Neural cell (in vitro differentiated cells): ENCODE measurements around the gene IL36G. TPM values are rescaled to one million over a fixed set of nuclear protein-coding genes. Genes with fewer than 3 reads are reported as not detected.

Source experiments
- H2AFZ ChIP-seq: fragments of 200-600, 300-800 bp; sonication (generic), shearing (Covaris generic); 2 replicates; pipeline ENCODE4 v1.6.0; 2014; ENCODE audit warnings: low read depth, mild to moderate bottlenecking, antibody characterized with exemption, low read length, moderate library complexity
- H3F3A ChIP-seq: fragments of 200-600 bp; shearing (Covaris generic); 2 replicates; pipeline ENCODE4 v1.6.1; 2016; ENCODE audit warnings: mild to moderate bottlenecking, moderate library complexity, mixed read lengths, antibody characterized with exemption, low read length; ENCODE audit not compliant: insufficient read depth, poor library complexity, severe bottlenecking
- H3K27ac ChIP-seq: fragments of 200-600, 300-800 bp; sonication (generic), shearing (Covaris generic); 2 replicates; pipeline ENCODE4 v1.5.1; 2014; ENCODE audit warnings: mild to moderate bottlenecking, low read length, moderate library complexity
- H3K27me3 ChIP-seq: fragments of 300-800, 200-600 bp; sonication (generic), shearing (Covaris generic); 2 replicates; pipeline ENCODE4 v1.6.0; 2014; ENCODE audit warnings: mild to moderate bottlenecking, low read depth, low read length, moderate library complexity; ENCODE audit not compliant: insufficient read depth
- H3K36me3 ChIP-seq: fragments of 300-800, 200-600 bp; sonication (generic), shearing (Covaris generic); 2 replicates; pipeline ENCODE4 v1.5.1; 2014; ENCODE audit warnings: mild to moderate bottlenecking, antibody characterized with exemption, low read length, moderate library complexity; ENCODE audit not compliant: insufficient read depth
- H3K4me2 ChIP-seq: fragments of 300-800, 200-600 bp; sonication (generic), shearing (Covaris generic); 2 replicates; pipeline ENCODE4 v1.6.0; 2014; ENCODE audit warnings: mild to moderate bottlenecking, low read length
- H3K4me3 ChIP-seq: fragments of 300-800, 200-600 bp; sonication (generic), shearing (Covaris generic); 2 replicates; pipeline ENCODE4 v1.5.1; 2014; ENCODE audit warnings: mild to moderate bottlenecking, low read length, moderate library complexity
- H3K79me2 ChIP-seq: fragments of 200-600 bp; shearing (Covaris generic); replicated peaks from 2 replicates; pipeline ENCODE4 v1.6.0; 2014; ENCODE audit warnings: mild to moderate bottlenecking, low read length, moderate library complexity; ENCODE audit not compliant: insufficient read depth
- H3K9ac ChIP-seq: fragments of 300-800, 200-600 bp; sonication (generic), shearing (Covaris generic); 2 replicates; pipeline ENCODE4 v1.6.1; 2016; ENCODE audit warnings: mild to moderate bottlenecking, low read length, mixed read lengths
- H3K9me2 ChIP-seq: fragments of 200-600 bp; shearing (Covaris generic); 2 replicates; pipeline ENCODE4 v1.6.1; 2016; ENCODE audit warnings: mild to moderate bottlenecking, low read length, mixed read lengths; ENCODE audit not compliant: insufficient read depth
- H3K9me3 ChIP-seq: fragments of 200-600, 300-800 bp; sonication (generic), shearing (Covaris generic); 2 replicates; pipeline ENCODE4 v1.6.1; 2016; ENCODE audit warnings: mild to moderate bottlenecking, mixed run types, low read length, moderate library complexity, mixed read lengths
- H4K20me1 ChIP-seq: fragments of 200-600 bp; shearing (Covaris generic); 2 replicates; pipeline ENCODE4 v1.6.1; 2016; ENCODE audit warnings: mild to moderate bottlenecking, mixed run types; ENCODE audit not compliant: insufficient read depth
- CTCF ChIP-seq: fragments of 450-650 bp; IDR thresholded peaks from 2 replicates; pipeline ENCODE4 v1.5.1; 2014; ENCODE audit warnings: antibody characterized with exemption, mild to moderate bottlenecking, moderate library complexity; ENCODE audit not compliant: poor library complexity, severe bottlenecking
- EP300 ChIP-seq: fragments of 450-650 bp; conservative IDR thresholded peaks from 2 replicates; pipeline ENCODE4 v1.6.1; 2014; ENCODE audit warnings: antibody characterized with exemption, mild to moderate bottlenecking, moderate library complexity; ENCODE audit not compliant: poor library complexity, severe bottlenecking
- EZH2 ChIP-seq: fragments of 200-600, 300-800 bp; shearing (Covaris generic), sonication (generic); IDR thresholded peaks from 2 replicates; pipeline ENCODE4 v1.6.1; 2014; ENCODE audit warnings: antibody characterized with exemption, low read length, borderline replicate concordance, mild to moderate bottlenecking; ENCODE audit not compliant: insufficient read depth, poor library complexity, severe bottlenecking
- MXI1 ChIP-seq: fragments of 450-650 bp; conservative IDR thresholded peaks from 2 replicates; pipeline ENCODE4 v1.6.1; 2014; ENCODE audit warnings: antibody characterized with exemption, mild to moderate bottlenecking; ENCODE audit not compliant: poor library complexity, severe bottlenecking
- POLR2AphosphoS5 ChIP-seq: IDR thresholded peaks from 2 replicates; pipeline ENCODE4 v1.6.1; 2012
- RAD21 ChIP-seq: fragments of 450-650 bp; conservative IDR thresholded peaks from 2 replicates; pipeline ENCODE4 v1.6.1; 2014; ENCODE audit warnings: antibody characterized with exemption, mild to moderate bottlenecking, moderate library complexity
- REST ChIP-seq: IDR thresholded peaks from 2 replicates; pipeline ENCODE4 v1.6.1; 2012; ENCODE audit warnings: borderline replicate concordance
- SMC3 ChIP-seq: fragments of 450-650 bp; conservative IDR thresholded peaks from 2 replicates; pipeline ENCODE4 v1.6.1; 2014; ENCODE audit warnings: antibody characterized with exemption, mild to moderate bottlenecking, moderate library complexity; ENCODE audit not compliant: poor library complexity
- TAF1 ChIP-seq: IDR thresholded peaks from 2 replicates; pipeline ENCODE4 v1.6.1; 2012; ENCODE audit warnings: low read depth
- polyA plus RNA-seq: library from polyadenylated mRNA; depleted of rRNA; stranded (reverse); fragments of >200 nt; gene quantifications from 2 replicates; pipeline ENCODE4 v1.2.3, GENCODE V29; 2014

Gene IL36G
- polyA plus RNA-seq, 1 donor from 2014 or later = not detected

GRCh38 chr2:112960230-112960825, 17.5 kb upstream of the IL36G start:
- Histone ChIP-seq H3K4me3 (no peak overlapping the region), H4K20me1 (no peaks in the 10 kb centered on the region), H2AFZ (no peak overlapping the region), H3K4me2 (no peak overlapping the region), H3K27ac (no peak overlapping the region), H3K79me2 (no peaks in the 10 kb centered on the region), H3K9ac (no peak overlapping the region), H3F3A (no peaks in the 10 kb centered on the region), H3K27me3 (no peaks in the 10 kb centered on the region), H3K9me2 (no peaks in the 10 kb centered on the region), H3K36me3 (no peaks in the 10 kb centered on the region), H3K9me3 (no peaks in the 10 kb centered on the region)
- TF ChIP-seq MXI1 (no peak), POLR2AphosphoS5 (no peak), EZH2 (no peak), RAD21 (no peak), CTCF (no peak), SMC3 (no peak), TAF1 (no peak), REST (no peak), EP300 (no peak)

GRCh38 chr2:112962308-112963175, 15.3 kb upstream of the IL36G start:
- H3K36me3 ChIP-seq = no peaks in the 10 kb centered on the region
- H3K4me2 ChIP-seq = no peak overlapping the region
- H2AFZ ChIP-seq = no peak overlapping the region
- H3K79me2 ChIP-seq = no peaks in the 10 kb centered on the region
- TF ChIP-seq SMC3 (no peak), TAF1 (no peak), CTCF (no peak), POLR2AphosphoS5 (no peak), MXI1 (no peak), REST (no peak), EZH2 (no peak), EP300 (no peak), RAD21 (no peak)
- H3K9me2 ChIP-seq = no peaks in the 10 kb centered on the region
- H4K20me1 ChIP-seq = no peaks in the 10 kb centered on the region
- no peaks in the 10 kb centered on the region for H3K27me3 ChIP-seq
- H3F3A ChIP-seq = no peaks in the 10 kb centered on the region
- no peak overlapping the region for H3K27ac ChIP-seq
- H3K9ac ChIP-seq = no peak overlapping the region
- H3K9me3 ChIP-seq = no peaks in the 10 kb centered on the region
- H3K4me3 ChIP-seq = no peak overlapping the region
